HepG2 (cell line): ENCODE results near the gene AUP1. TPM values are rescaled to one million over a fixed set of nuclear protein-coding genes. Genes with fewer than 3 reads are reported as not detected.

Experiments
- ATF3 ChIP-seq: sonication (generic); formaldehyde crosslinking; IDR thresholded peaks from 2 replicates; pipeline ENCODE4 v1.4.0; 2020; ENCODE audit warnings: missing genetic modification reagents
- DDIT3 ChIP-seq: sonication (generic); formaldehyde crosslinking; IDR thresholded peaks from 2 replicates; pipeline ENCODE4 v1.4.0; 2020; ENCODE audit warnings: mild to moderate bottlenecking, missing genetic modification reagents
- FOXM1 ChIP-seq: sonication (generic); formaldehyde crosslinking; IDR thresholded peaks from 2 replicates; pipeline ENCODE4 v1.5.0; 2020; ENCODE audit warnings: missing genetic modification reagents
- GATAD2A ChIP-seq: IDR thresholded peaks from 2 replicates; pipeline ENCODE4 v1.6.1; 2016
- GFI1 ChIP-seq: sonication (generic); formaldehyde crosslinking; IDR thresholded peaks from 2 replicates; pipeline ENCODE4 v1.5.0; 2020; ENCODE audit warnings: missing genetic modification reagents, mild to moderate bottlenecking, borderline replicate concordance
- HDAC1 ChIP-seq: sonication (generic); formaldehyde crosslinking; IDR thresholded peaks from 2 replicates; pipeline ENCODE4 v1.5.1; 2020; ENCODE audit warnings: mild to moderate bottlenecking, missing genetic modification reagents
- HMG20B ChIP-seq: conservative IDR thresholded peaks from 2 replicates; pipeline ENCODE4 v1.6.1; 2016; ENCODE audit warnings: missing genetic modification reagents, missing compliant biosample characterization
- HOXA3 ChIP-seq: sonication (generic); formaldehyde crosslinking; IDR thresholded peaks from 2 replicates; pipeline ENCODE4 v1.5.0; 2020; ENCODE audit warnings: missing genetic modification reagents
- ISL2 ChIP-seq: sonication (generic); formaldehyde crosslinking; IDR thresholded peaks from 2 replicates; pipeline ENCODE4 v1.5.0; 2020; ENCODE audit warnings: missing genetic modification reagents
- MIER3 ChIP-seq: IDR thresholded peaks from 2 replicates; pipeline ENCODE4 v1.6.1; 2016; ENCODE audit warnings: missing compliant biosample characterization, borderline replicate concordance
- MLXIP ChIP-seq: sonication (generic); formaldehyde crosslinking; IDR thresholded peaks from 2 replicates; pipeline ENCODE4 v1.9.0; 2021; ENCODE audit warnings: missing genetic modification reagents, borderline replicate concordance
- NFKBIZ ChIP-seq: IDR thresholded peaks from 2 replicates; pipeline ENCODE4 v1.6.1; 2018; ENCODE audit warnings: missing genetic modification reagents, missing compliant biosample characterization
- PAWR ChIP-seq: sonication (generic); formaldehyde crosslinking; IDR thresholded peaks from 2 replicates; pipeline ENCODE4 v1.4.0; 2020; ENCODE audit warnings: missing genetic modification reagents, mild to moderate bottlenecking, borderline replicate concordance
- PPARG ChIP-seq: conservative IDR thresholded peaks from 2 replicates; pipeline ENCODE4 v1.6.1; 2016; ENCODE audit warnings: missing biosample characterization, missing genetic modification reagents
- SALL1 ChIP-seq: sonication (generic); formaldehyde crosslinking; IDR thresholded peaks from 2 replicates; pipeline ENCODE4 v1.8.0; 2022; ENCODE audit warnings: mild to moderate bottlenecking, missing genetic modification reagents
- SOX13 ChIP-seq, 3 experiments: fragments of 450-650 bp in 1 of 3; sonication (generic) in 1 of 3; formaldehyde crosslinking in 1 of 3; IDR thresholded peaks in 2 of 3; conservative IDR thresholded peaks in 1 of 3; 2 replicates each; pipeline versions ENCODE4 v1.5.0 to v1.6.1; 2016 to 2020; ENCODE audit warnings: antibody characterized with exemption in 1 of 3, mild to moderate bottlenecking in 1 of 3, missing compliant biosample characterization in 1 of 3, missing genetic modification reagents in 1 of 3, moderate library complexity in 1 of 3
- SPEN ChIP-seq: sonication (generic); formaldehyde crosslinking; IDR thresholded peaks from 2 replicates; pipeline ENCODE4 v1.5.1; 2020; ENCODE audit warnings: low read depth, mild to moderate bottlenecking, missing genetic modification reagents
- STAG1 ChIP-seq: sonication (generic); formaldehyde crosslinking; IDR thresholded peaks from 2 replicates; pipeline ENCODE4 v1.4.0; 2020; ENCODE audit warnings: missing genetic modification reagents
- TEAD3 ChIP-seq: optimal IDR thresholded peaks from 2 replicates; pipeline ENCODE3; 2016; ENCODE audit warnings: borderline replicate concordance
- ZMYM2 ChIP-seq: sonication (generic); formaldehyde crosslinking; IDR thresholded peaks from 2 replicates; pipeline ENCODE4 v1.8.0; 2022; ENCODE audit warnings: mild to moderate bottlenecking, missing genetic modification reagents
- ZNF160 ChIP-seq: sonication (generic); formaldehyde crosslinking; IDR thresholded peaks from 2 replicates; pipeline ENCODE4 v1.8.0; 2022; ENCODE audit warnings: mild to moderate bottlenecking, inconsistent platforms, missing genetic modification reagents
- ZNF224 ChIP-seq: sonication (generic); formaldehyde crosslinking; IDR thresholded peaks from 2 replicates; pipeline ENCODE4 v1.5.0; 2020; ENCODE audit warnings: mild to moderate bottlenecking, missing genetic modification reagents
- ZNF225 ChIP-seq: sonication (generic); formaldehyde crosslinking; IDR thresholded peaks from 2 replicates; pipeline ENCODE4 v1.4.0; 2020; ENCODE audit warnings: mild to moderate bottlenecking, missing genetic modification reagents
- ZNF280D ChIP-seq: sonication (generic); formaldehyde crosslinking; IDR thresholded peaks from 2 replicates; pipeline ENCODE4 v1.5.1; 2020; ENCODE audit warnings: mild to moderate bottlenecking, missing genetic modification reagents
- polyA plus RNA-seq, 8 experiments: library from polyadenylated mRNA; depleted of rRNA in 3 of 8; stranded (reverse) in 7 of 8; unstranded in 1 of 8; fragments of >200 nt; fragmentation: Illumina TruSeq in 4 of 8; extraction: Trizol in 4 of 8; gene quantifications; 2 replicates each; pipeline versions ENCODE4 v1.2.1 to v1.2.3, GENCODE V29; 2011 to 2016; ENCODE audit warnings: low read depth in 4 of 8, missing spikeins in 1 of 8, mixed read lengths in 1 of 8; ENCODE audit not compliant: insufficient read depth in 1 of 8
- total RNA-seq, 5 experiments: library from RNA; depleted of rRNA; stranded (reverse); fragments of >200 nt; fragmentation: Illumina TruSeq; extraction: Trizol; gene quantifications; 2 replicates each; pipeline ENCODE4 v1.2.3, GENCODE V29; 2016; ENCODE audit warnings: low read depth in 1 of 5

Gene AUP1
- total and polyA plus RNA-seq, 2 of the 13 experiments (the other 11 are each of a cell fraction or from before 2014, with no cell fraction given) = 174 to 267 TPM

GRCh38 chr2:74488643-74489481 is 40.6 kb downstream of the AUP1 start (continued):
- peak; percentile 53; the same call in 1 of the 2 replicates for TF ChIP-seq ZNF280D (CRISPR knock-in tag)
- TF ChIP-seq FOXM1 (CRISPR knock-in tag) = no peak
- peak; percentile 99 for TF ChIP-seq GATAD2A
- TF ChIP-seq MLXIP (CRISPR knock-in tag) = no peak
- peak; percentile 93 for TF ChIP-seq ISL2 (CRISPR knock-in tag)
- no peak for TF ChIP-seq ZNF225 (CRISPR knock-in tag)
- TF ChIP-seq GFI1 (CRISPR knock-in tag) = peak; percentile 44; the same call in 1 of the 2 replicates
- TF ChIP-seq DDIT3 = no peak
- peak; percentile 93 for TF ChIP-seq TEAD3 (CRISPR knock-in tag)
- peak; percentile 88 for TF ChIP-seq HDAC1 (CRISPR knock-in tag)
- TF ChIP-seq MIER3 (CRISPR knock-in tag) = peak; percentile 82; the same call in 1 of the 2 replicates
- peak; percentile 81 for TF ChIP-seq SOX13 (IDR thresholded peaks at IDR 0.05)
- peak in 1 of 2 experiments; percentile 90; a peak in 2 of 4 replicates for TF ChIP-seq SOX13 (CRISPR knock-in tag; conservative IDR thresholded peaks at IDR 0.05 in 1 of 2, IDR thresholded peaks at IDR 0.05 in 1 of 2)
- TF ChIP-seq ZNF224 = no peak
- TF ChIP-seq STAG1 = no peak
- peak; percentile 13; the same call in 1 of the 2 replicates for TF ChIP-seq ZNF160 (CRISPR knock-in tag)
- peak; percentile 90 for TF ChIP-seq SALL1 (CRISPR knock-in tag)
- peak; percentile 44; the same call in 1 of the 2 replicates for TF ChIP-seq NFKBIZ (CRISPR knock-in tag)
- TF ChIP-seq ZMYM2 (CRISPR knock-in tag) = peak; percentile 26; the same call in 1 of the 2 replicates
- peak; percentile 69 for TF ChIP-seq HOXA3
- TF ChIP-seq PAWR (CRISPR knock-in tag) = no peak
- no peak for TF ChIP-seq ATF3 (CRISPR knock-in tag)
- TF ChIP-seq PPARG (CRISPR knock-in tag) = peak; percentile 70; the same call in 1 of the 2 replicates
- peak; percentile 76; the same call in 1 of the 2 replicates for TF ChIP-seq HMG20B (CRISPR knock-in tag)
- TF ChIP-seq SPEN (CRISPR knock-in tag) = peak; percentile 61
